Measurements from ENCODE around the gene IKBKG.
"Not testable (repeated sequence)": the region's sequence is repeated elsewhere in the genome, so short reads cannot be mapped to it uniquely, and the experiment has no call there.

IKBKG gene

DNA sequence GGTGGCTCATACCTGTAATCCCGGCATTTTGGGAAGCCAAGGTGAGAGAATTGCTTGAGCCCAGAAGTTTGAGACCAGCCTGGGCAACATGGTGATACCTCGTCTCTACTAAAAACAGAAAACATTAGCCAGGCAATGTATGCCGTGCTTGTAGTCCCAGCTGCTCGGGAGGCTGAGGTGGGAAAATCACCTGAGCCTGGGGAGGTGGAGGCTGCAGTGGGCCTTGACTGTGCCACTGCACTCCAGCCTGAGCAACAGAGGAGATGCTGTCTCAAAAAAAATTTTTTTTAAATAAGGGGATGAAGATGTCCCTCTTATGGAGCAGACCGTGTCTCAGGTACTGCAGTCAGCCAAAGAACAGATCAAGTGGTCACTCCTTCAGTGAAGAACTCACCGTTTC, 58.1 kb downstream of the IKBKG start:
- no peak for DNase-seq (ENCODE audit: low read depth)

DNA sequence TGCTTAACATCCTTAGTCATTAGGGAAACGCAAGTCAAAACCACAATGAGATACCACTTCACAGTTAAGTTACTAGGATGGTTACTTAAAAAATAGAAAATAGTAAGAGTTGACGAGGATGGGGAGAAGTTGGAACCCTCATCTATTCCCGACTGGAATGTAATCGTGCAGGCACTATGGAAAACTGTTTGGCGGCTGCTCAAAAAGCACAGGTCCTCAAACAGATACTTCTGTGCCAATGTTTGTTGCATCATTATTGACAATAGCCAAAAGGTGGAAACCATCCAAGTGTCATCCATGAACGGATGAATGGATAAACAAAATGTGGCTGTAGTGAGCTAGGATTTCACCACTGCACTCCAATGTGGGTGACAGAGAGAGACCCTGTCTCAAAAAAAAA, 60.0 kb downstream of the IKBKG start:
- no peak for DNase-seq (ENCODE audit: low read depth)

DNA sequence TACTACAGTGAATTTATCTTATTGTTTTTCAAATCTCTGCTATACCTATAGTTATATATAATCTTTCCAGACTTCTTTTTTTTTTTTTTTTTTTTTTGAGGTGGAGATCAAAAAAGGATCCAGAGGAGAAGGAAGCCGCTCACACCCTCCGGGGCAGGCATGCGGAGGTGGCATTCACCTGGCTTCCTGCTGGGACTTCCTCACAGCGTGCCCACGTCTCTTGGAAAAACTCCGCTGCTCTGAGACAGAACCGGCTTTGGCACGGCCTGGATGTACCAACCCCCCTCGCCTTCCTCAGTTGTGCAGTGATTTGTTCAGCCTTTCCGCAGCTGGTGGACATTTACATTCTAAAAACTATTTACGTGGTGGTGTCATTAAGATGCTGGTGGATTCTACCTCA, 60.6 kb downstream of the IKBKG start:
- not testable (repeated sequence) for DNase-seq (ENCODE audit: low read depth)

DNA sequence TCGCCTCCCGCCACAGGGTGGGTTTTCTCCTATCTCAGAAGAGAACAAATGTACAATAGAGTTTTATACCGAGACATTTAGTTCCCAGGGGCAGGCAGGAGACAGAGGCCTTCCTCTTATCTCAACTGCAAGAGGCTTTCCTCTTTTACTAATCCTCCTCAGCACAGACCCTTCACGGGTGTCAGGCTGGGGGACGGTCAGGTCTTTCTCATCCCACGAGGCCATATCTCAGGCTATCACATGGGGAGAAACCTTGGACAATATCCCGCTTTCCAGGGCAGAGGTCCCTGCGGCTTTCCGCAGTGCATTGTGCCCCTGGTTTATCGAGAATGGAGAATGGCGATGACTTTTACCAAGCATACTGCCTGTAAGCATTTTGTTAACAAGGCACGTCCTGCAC, 61.4 kb downstream of the IKBKG start:
- not testable (repeated sequence) for DNase-seq (ENCODE audit: low read depth)

DNA sequence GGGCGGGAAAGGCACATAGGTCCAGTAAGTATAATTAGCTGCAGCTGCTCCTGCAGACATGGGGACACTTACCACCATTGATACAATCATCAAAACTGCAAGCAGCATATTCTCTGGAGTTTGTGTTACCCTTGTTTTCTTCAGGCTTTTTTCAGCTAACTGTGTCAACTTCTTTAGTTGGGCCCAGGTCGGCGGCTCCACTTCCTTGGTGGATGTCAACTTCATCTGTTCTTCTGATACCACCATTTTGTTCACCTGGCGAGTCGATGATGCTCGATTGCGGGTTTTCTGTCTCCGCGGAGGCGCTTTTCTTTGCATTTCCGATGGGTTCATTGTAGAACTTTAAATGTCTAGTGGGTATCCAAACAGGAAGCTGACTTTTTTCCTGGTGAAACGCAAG, 63.7 kb downstream of the IKBKG start:
- not testable (repeated sequence) for DNase-seq (ENCODE audit: low read depth)

DNA sequence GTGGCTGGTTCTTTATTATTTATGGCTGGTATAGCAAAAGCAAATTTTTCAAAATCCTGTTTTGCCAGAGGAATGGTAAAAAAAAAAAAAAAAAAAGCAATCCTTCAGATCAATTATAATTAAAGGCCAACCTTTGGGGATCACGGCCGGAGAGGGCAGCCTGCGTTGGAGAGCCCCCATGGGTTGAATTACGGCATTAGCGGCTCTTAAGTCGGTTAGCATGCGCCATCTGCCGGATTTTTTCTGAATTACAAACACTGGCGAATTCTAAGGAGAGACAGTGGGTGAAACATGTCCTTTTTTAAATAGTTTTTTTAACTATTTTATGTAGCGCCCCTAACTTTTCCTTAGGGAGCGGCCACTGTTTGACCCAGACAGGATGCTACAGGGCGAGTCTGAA, 66.2 kb downstream of the IKBKG start:
- DNase-seq (ENCODE audit: low read depth): not testable (repeated sequence)

All from activated T-cell treated with anti-CD3 and anti-CD28 coated beads for 48 hours (primary cell).